HG03025 (cell line): ENCODE results near the gene DIMT1.

Source experiments
- ATAC-seq: cut with Tn5 transposase; IDR thresholded peaks from one replicate; pipeline ENCODE4 v1.9.1; 2021; ENCODE audit warnings: mild to moderate bottlenecking, moderate library complexity; ENCODE audit not compliant: unreplicated experiment, low FRiP score

DIMT1 gene

GRCh38 chr5:62372600-62372999 lies 31.1 kb downstream of the DIMT1 start:
- no peak for ATAC-seq

- ATAC-seq = no peak
Measured at GRCh38 chr5:62371409-62371808, 32.3 kb downstream of the DIMT1 start.

GRCh38 chr5:62369039-62369438 lies 34.7 kb downstream of the DIMT1 start:
- no peak for ATAC-seq

- no peak for ATAC-seq
Measured at GRCh38 chr5:62362701-62363100, 41.0 kb downstream of the DIMT1 start.

- no peak for ATAC-seq
Measured at GRCh38 chr5:62354028-62354874, 49.5 kb downstream of the DIMT1 start.

- no peak for ATAC-seq
Measured at GRCh38 chr5:62348723-62349481, 54.8 kb downstream of the DIMT1 start.

GRCh38 chr5:62347928-62348327 lies 55.8 kb downstream of the DIMT1 start:
- no peak for ATAC-seq

GRCh38 chr5:62346748-62347147 lies 57.0 kb downstream of the DIMT1 start:
- no peak for ATAC-seq

- no peak for ATAC-seq
Measured at GRCh38 chr5:62343428-62343827, 60.3 kb downstream of the DIMT1 start.

GRCh38 chr5:62342476-62342837 lies 61.2 kb downstream of the DIMT1 start:
- peak; percentile 39 for ATAC-seq

GRCh38 chr5:62341783-62342475 lies 61.8 kb downstream of the DIMT1 start:
- ATAC-seq = peak; percentile 81

GRCh38 chr5:62340979-62341378 lies 62.7 kb downstream of the DIMT1 start:
- ATAC-seq = no peak

- no peak for ATAC-seq
Measured at GRCh38 chr5:62340392-62340791, 63.3 kb downstream of the DIMT1 start.
